CD4-positive, CD25-positive, alpha-beta regulatory T cell (primary cell): Measurements from ENCODE around the gene RACK1. TPM values are rescaled to one million over a fixed set of nuclear protein-coding genes. Genes with fewer than 3 reads are reported as not detected.
A peak's percentile ranks its signal among the peaks of the same experiment; 100 is the strongest.

Experiments used
- ATAC-seq, 2 donors: fragments of 150-1000 bp; cut with Tn5 transposase; one replicate each; pipeline ENCODE4 v1.10.0; 2021; ENCODE audit warnings: low read depth in 2 of 2, moderate number of reproducible peaks in 2 of 2, moderate library complexity in 1 of 2
- DNase-seq, 3 donors: peaks; one replicate each; pipeline versions ENCODE4 v3.0.0 to v3.0.0-alpha.2; 2012 to 2022; ENCODE audit warnings: mixed read lengths in 1 of 3
- H3K27ac ChIP-seq: one replicate; pipeline ENCODE4 v1.7.0; 2013; ENCODE audit warnings: mild to moderate bottlenecking, low read length; ENCODE audit not compliant: insufficient read depth, poor library complexity, severe bottlenecking
- H3K27me3 ChIP-seq: one replicate; pipeline ENCODE4 v1.7.0; 2013; ENCODE audit warnings: low read length; ENCODE audit not compliant: control insufficient read depth, insufficient read depth
- H3K36me3 ChIP-seq: one replicate; pipeline ENCODE4 v1.7.0; 2013; ENCODE audit warnings: mild to moderate bottlenecking, low read length, moderate library complexity; ENCODE audit not compliant: control insufficient read depth, insufficient read depth
- H3K4me1 ChIP-seq: 2 replicates; pipeline ENCODE4 v1.7.0; 2013; ENCODE audit warnings: mild to moderate bottlenecking, low read length; ENCODE audit not compliant: insufficient read depth, control insufficient read depth, poor library complexity, severe bottlenecking
- H3K4me3 ChIP-seq: one replicate; pipeline ENCODE4 v1.7.0; 2013; ENCODE audit warnings: low read depth, mild to moderate bottlenecking, low read length, moderate library complexity
- H3K9me3 ChIP-seq, 2 experiments: 1 replicate in 1 of 2; 2 replicates in 1 of 2; pipeline ENCODE4 v1.7.0; 2013; ENCODE audit warnings: low read length in 2 of 2, mild to moderate bottlenecking in 1 of 2, moderate library complexity in 1 of 2; ENCODE audit not compliant: control insufficient read depth in 2 of 2
- H3K27ac Mint-ChIP-seq, 3 donors: one replicate each; pipeline ENCODE4 v1.8.0; 2020 to 2022; ENCODE audit warnings: mild to moderate bottlenecking in 3 of 3, mixed read lengths in 3 of 3, moderate library complexity in 2 of 3
- H3K27me3 Mint-ChIP-seq: one replicate; pipeline ENCODE4 v1.8.0; 2022; ENCODE audit warnings: mild to moderate bottlenecking, mixed read lengths
- H3K36me3 Mint-ChIP-seq: one replicate; pipeline ENCODE4 v1.8.0; 2020; ENCODE audit warnings: mixed read lengths
- H3K4me1 Mint-ChIP-seq, 4 donors: one replicate each; pipeline ENCODE4 v1.8.0; 2020 to 2022; ENCODE audit warnings: mixed read lengths in 4 of 4, mild to moderate bottlenecking in 1 of 4
- H3K4me3 Mint-ChIP-seq, 4 donors: one replicate each; pipeline ENCODE4 v1.8.0; 2020 to 2022; ENCODE audit warnings: mild to moderate bottlenecking in 4 of 4, mixed read lengths in 4 of 4, moderate library complexity in 3 of 4
- H3K9me3 Mint-ChIP-seq, 7 donors: one replicate each; pipeline ENCODE4 v1.8.0; 2020 to 2022; ENCODE audit warnings: mixed read lengths in 7 of 7, mild to moderate bottlenecking in 3 of 7, moderate library complexity in 2 of 7
- polyA plus RNA-seq, 4 donors: library from polyadenylated mRNA; unstranded; fragments of 300-500 nt; fragmentation: Illumina TruSeq; gene quantifications; one replicate each; pipeline ENCODE4 v1.2.3, GENCODE V29; 2021
- total RNA-seq: library from RNA; stranded (reverse); gene quantifications from one replicate; pipeline ENCODE4 v1.2.3, GENCODE V29; 2022

The RACK1 gene
- total and polyA plus RNA-seq, 5 donors from 2014 or later, result 1,838 to 2,760 (median 2,238) TPM

DNA sequence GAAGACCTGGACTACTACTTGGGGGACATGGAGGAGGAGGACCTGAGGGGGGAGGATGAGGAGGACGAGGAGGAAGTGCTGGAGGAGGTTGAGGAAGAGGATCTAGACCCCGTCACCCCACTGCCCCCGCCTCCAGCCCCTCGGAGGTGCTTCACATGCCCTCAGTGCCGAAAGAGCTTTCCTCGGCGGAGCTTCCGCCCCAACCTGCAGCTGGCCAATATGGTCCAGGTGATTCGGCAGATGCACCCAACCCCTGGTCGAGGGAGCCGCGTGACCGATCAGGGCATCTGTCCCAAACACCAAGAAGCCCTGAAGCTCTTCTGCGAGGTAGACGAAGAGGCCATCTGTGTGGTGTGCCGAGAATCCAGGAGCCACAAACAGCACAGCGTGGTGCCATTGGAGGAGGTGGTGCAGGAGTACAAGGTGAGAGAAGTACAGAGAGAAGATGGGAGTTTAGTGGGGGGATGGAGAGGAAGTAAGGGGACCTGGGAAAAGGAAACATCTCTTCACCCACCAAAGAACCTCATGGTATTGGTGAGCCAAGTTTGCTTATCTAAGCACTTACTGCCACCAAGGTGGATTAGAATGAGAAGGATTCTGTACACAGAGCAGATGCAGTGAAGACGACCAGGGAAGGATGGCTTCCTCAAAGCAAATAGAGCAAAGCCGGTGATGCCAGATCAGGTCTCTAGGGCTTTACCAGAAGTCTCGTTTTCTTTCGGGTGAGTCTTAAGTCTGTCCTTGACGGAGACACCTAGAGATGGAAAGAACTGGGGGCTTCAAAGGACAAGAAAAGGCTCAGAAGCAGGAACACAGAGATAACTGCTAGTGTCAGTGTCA is 19.1 kb downstream of the RACK1 start:
- Histone ChIP-seq H3K4me3 (peak overlapping the region; percentile 83), H3K9me3 (no peaks in the 10 kb centered on the region), H3K4me1 (peaks cover 29% of the 10 kb centered on the region), H3K27ac (peak overlapping the region; percentile 98), H3K36me3 (no peaks in the 10 kb centered on the region), H3K27me3 (no peaks in the 10 kb centered on the region)
- peaks cover 0 to 10% (median 2%) of the 10 kb centered on the region in 7 donors for H3K9me3 Mint-ChIP-seq
- peak overlapping the region; percentile 98 to 100 (median 99) for H3K27ac Mint-ChIP-seq
- peak overlapping the region; percentile 97 to 99 (median 98) for H3K4me3 Mint-ChIP-seq
- peaks cover 26 to 66% (median 47%) of the 10 kb centered on the region in 4 donors for H3K4me1 Mint-ChIP-seq
- DNase-seq, result peak; percentile 34 to 46 (median 45)
- H3K36me3 Mint-ChIP-seq, result peaks cover 10% of the 10 kb centered on the region
- no peak for ATAC-seq
- H3K27me3 Mint-ChIP-seq, result peaks cover 24% of the 10 kb centered on the region

GRCh38 chr5:181223729-181224389 is 19.8 kb downstream of the RACK1 start:
- Histone ChIP-seq H3K4me1 (peaks cover 29% of the 10 kb centered on the region), H3K27me3 (no peaks in the 10 kb centered on the region), H3K9me3 (no peaks in the 10 kb centered on the region), H3K36me3 (no peaks in the 10 kb centered on the region), H3K27ac (peak overlapping the region; percentile 98), H3K4me3 (peak overlapping the region; percentile 83)
- Mint-ChIP-seq H3K36me3 (peaks cover 5% of the 10 kb centered on the region), H3K4me3 (peak overlapping the region; percentile 97 to 99 (median 98)), H3K4me1 (peaks cover 21 to 60% (median 41%) of the 10 kb centered on the region in 4 donors), H3K9me3 (peaks cover 0 to 10% (median 2%) of the 10 kb centered on the region in 7 donors), H3K27ac (peak overlapping the region; percentile 99 to 100 (median 100)), H3K27me3 (peaks cover 24% of the 10 kb centered on the region)
- ATAC-seq (peak; percentile 0 to 1), DNase-seq (no peak)

DNA sequence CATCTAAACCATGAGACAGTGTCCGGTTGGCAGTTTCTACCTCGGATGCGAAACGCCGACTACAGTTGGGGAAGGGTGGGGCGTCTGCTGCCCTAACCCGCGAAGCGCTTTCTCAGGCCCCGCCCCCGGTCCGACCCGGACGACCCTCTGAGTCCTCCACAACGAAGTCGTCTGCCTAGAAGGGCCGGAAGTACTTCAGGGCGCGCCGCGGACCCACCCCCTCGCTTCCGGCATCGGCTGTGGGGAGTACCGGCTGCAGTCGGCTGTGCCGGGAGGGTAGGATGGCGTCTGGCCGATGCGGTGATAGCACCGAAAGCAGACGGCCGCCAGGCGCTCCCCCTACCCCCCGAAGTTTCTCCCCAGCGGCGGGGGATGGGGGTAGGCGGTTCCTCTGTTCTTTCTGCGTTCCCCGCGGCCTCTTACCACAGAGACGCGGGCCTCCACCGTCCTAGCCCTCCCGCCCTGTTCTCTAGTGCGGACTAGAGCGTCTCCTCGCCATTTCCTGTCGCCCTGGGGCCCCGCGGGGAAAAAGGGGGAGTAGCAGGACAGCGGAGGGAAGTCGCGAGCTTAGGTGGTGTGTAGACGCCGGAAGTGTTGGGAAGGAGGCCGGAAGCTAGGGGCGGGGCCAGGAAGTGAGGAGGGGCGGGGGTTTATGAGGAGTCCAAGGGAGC is 20.5 kb downstream of the RACK1 start, which contains the start of gene TRIM41:
TRIM41 (plus strand) TSS at position 224 of the 671 bp plus-strand sequence. CDS start 719 bp downstream, outside the sequence.
- Mint-ChIP-seq H3K27me3 (peaks cover 30% of the 10 kb centered on the region), H3K27ac (peak within 1 kb of the TSS; percentile 99 to 100 (median 100)), H3K36me3 (peaks cover 6% of the 10 kb centered on the region), H3K4me1 (peaks cover 23 to 63% (median 43%) of the 10 kb centered on the region in 4 donors), H3K4me3 (peak within 1 kb of the TSS; percentile 97 to 99 (median 98)), H3K9me3 (peaks cover 0 to 14% (median 2%) of the 10 kb centered on the region in 7 donors)
- peaks cover 29% of the 10 kb centered on the region for H3K4me1 ChIP-seq
- DNase-seq (peak; percentile 93 to 99 (median 98)), ATAC-seq (peak; percentile 78)
- H3K27ac ChIP-seq, result peak within 1 kb of the TSS; percentile 98
- H3K27me3 ChIP-seq, result no peaks in the 10 kb centered on the region
- H3K36me3 ChIP-seq, result no peaks in the 10 kb centered on the region
- H3K9me3 ChIP-seq, result no peaks in the 10 kb centered on the region
- H3K4me3 ChIP-seq, result peak within 1 kb of the TSS; percentile 87

DNA sequence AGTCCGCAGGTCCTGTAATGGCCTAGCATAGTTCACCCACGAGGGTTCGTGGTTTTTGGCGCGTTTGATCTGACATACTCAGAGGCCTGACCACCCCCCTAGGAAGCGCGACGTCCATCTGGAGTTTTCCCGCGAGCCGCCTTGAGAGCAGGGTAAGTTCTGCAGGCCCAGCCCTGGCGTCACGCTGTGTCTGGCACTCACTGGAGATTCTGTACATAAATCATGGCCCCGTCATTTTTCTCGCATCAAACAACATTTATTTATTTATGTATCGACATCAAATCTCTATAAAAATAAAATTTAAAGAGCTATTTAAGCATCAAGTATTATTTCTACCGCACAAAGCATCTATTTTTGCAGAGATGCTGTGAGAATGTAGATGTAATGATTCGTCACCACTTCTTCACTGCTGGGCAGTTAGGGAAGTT is 21.1 kb downstream of the RACK1 start:
- H3K9me3 ChIP-seq, result no peaks in the 10 kb centered on the region
- Mint-ChIP-seq H3K9me3 (peaks cover 0 to 16% (median 2%) of the 10 kb centered on the region in 7 donors), H3K27me3 (peaks cover 35% of the 10 kb centered on the region), H3K4me3 (peak overlapping the region; percentile 97 to 99 (median 98)), H3K27ac (peak overlapping the region; percentile 99 to 100 (median 100)), H3K36me3 (peaks cover 9% of the 10 kb centered on the region), H3K4me1 (peaks cover 27 to 69% (median 48%) of the 10 kb centered on the region in 4 donors)
- no peak for DNase-seq
- no peak for ATAC-seq
- H3K27me3 ChIP-seq, result no peaks in the 10 kb centered on the region
- H3K36me3 ChIP-seq, result no peaks in the 10 kb centered on the region
- H3K27ac ChIP-seq, result peak overlapping the region; percentile 98
- H3K4me3 ChIP-seq, result peak overlapping the region; percentile 87
- peaks cover 33% of the 10 kb centered on the region for H3K4me1 ChIP-seq

- Histone ChIP-seq H3K27me3 (no peaks in the 10 kb centered on the region), H3K4me1 (peaks cover 36% of the 10 kb centered on the region)
These were observed 21.7 kb downstream of the RACK1 start for GRCh38 chr5:181221792-181222629.

GRCh38 chr5:181221105-181221791 is 22.5 kb downstream of the RACK1 start:
- peak; percentile 46 to 64 (median 50) for DNase-seq
- Mint-ChIP-seq H3K36me3 (peaks cover 9% of the 10 kb centered on the region), H3K4me3 (peak overlapping the region; percentile 97 to 99 (median 98)), H3K27me3 (peaks cover 35% of the 10 kb centered on the region), H3K4me1 (peaks cover 27 to 73% (median 47%) of the 10 kb centered on the region in 4 donors), H3K9me3 (peaks cover 0 to 16% (median 2%) of the 10 kb centered on the region in 7 donors), H3K27ac (peak overlapping the region; percentile 99 to 100 (median 100))
- Histone ChIP-seq H3K27me3 (no peaks in the 10 kb centered on the region), H3K4me1 (peaks cover 39% of the 10 kb centered on the region), H3K4me3 (peak overlapping the region; percentile 87), H3K36me3 (no peaks in the 10 kb centered on the region), H3K27ac (peak overlapping the region; percentile 98), H3K9me3 (no peaks in the 10 kb centered on the region)
- no peak for ATAC-seq

More at GRCh38 chr5:181221792-181222629, 21.7 kb downstream of the RACK1 start:
- peak overlapping the region; percentile 87 for H3K4me3 ChIP-seq
- peak overlapping the region; percentile 97 to 99 (median 98) for H3K4me3 Mint-ChIP-seq
- peak overlapping the region; percentile 98 for H3K27ac ChIP-seq
- DNase-seq (peak; percentile 91 to 94 (median 91)), ATAC-seq (peak; percentile 15)
- peaks cover 9% of the 10 kb centered on the region for H3K36me3 Mint-ChIP-seq
- H3K36me3 ChIP-seq, result no peaks in the 10 kb centered on the region
- peaks cover 27 to 72% (median 48%) of the 10 kb centered on the region in 4 donors for H3K4me1 Mint-ChIP-seq
- no peaks in the 10 kb centered on the region for H3K9me3 ChIP-seq
- H3K9me3 Mint-ChIP-seq, result peaks cover 0 to 16% (median 2%) of the 10 kb centered on the region in 7 donors
- peak overlapping the region; percentile 99 to 100 (median 100) for H3K27ac Mint-ChIP-seq
- H3K27me3 Mint-ChIP-seq, result peaks cover 35% of the 10 kb centered on the region
